ENCODE measurements around the gene FRS3.
"Not testable (repeated sequence)": the region's sequence is repeated elsewhere in the genome, so short reads cannot be mapped to it uniquely, and the experiment has no call there.

DNA sequence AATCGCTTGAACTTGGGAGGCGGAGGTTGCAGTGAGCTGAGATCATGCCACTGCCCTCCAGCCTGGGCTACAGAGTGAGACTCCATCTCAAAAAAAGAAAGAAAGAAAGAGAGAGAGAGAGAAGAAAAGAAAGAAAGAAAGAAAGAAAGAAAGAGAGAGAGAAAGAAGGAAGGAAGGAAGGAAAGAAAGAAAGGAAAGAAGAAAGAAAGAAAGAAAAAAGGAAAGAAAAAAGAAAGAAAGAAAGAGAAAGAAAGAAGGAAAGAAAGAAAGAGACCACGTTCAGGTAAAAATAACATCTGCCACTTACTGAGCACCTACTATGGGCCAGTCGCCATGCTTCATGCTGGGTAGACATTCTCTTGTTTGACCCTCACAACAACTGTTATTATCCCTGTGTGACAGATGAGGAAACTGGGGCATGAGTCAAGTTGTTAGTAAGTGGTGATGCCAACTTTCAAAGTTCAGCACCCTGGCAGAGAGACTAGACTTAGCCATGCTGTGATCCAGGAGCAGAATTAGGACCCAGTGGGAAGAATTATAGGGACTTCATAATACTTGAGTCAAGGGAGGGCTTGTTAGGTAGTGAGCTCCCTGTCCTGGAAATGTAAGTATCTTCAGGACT lies 13.5 kb downstream of the FRS3 start:
- TF ChIP-seq, protein P1, sequence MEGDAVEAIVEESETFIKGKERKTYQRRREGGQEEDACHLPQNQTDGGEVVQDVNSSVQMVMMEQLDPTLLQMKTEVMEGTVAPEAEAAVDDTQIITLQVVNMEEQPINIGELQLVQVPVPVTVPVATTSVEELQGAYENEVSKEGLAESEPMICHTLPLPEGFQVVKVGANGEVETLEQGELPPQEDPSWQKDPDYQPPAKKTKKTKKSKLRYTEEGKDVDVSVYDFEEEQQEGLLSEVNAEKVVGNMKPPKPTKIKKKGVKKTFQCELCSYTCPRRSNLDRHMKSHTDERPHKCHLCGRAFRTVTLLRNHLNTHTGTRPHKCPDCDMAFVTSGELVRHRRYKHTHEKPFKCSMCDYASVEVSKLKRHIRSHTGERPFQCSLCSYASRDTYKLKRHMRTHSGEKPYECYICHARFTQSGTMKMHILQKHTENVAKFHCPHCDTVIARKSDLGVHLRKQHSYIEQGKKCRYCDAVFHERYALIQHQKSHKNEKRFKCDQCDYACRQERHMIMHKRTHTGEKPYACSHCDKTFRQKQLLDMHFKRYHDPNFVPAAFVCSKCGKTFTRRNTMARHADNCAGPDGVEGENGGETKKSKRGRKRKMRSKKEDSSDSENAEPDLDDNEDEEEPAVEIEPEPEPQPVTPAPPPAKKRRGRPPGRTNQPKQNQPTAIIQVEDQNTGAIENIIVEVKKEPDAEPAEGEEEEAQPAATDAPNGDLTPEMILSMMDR (conservative IDR thresholded peaks at IDR 0.05; ENCODE audit: low read depth, low read length): not testable (repeated sequence)
- TF ChIP-seq EZH2phosphoT487 (IDR thresholded peaks at IDR 0.05; ENCODE audit: borderline replicate concordance, low read length): not testable (repeated sequence)

All from PC-3 (cell line).